ENCODE results near the gene APC2.

- no peak for TF ChIP-seq CTCF (IDR thresholded peaks at IDR 0.05)
- no peak for TF ChIP-seq POLR2A (IDR thresholded peaks at IDR 0.05)
These were observed 31.4 kb downstream of the APC2 start for GRCh38 chr19:1481224-1481892.
